IMR-90 (cell line): ENCODE results near the gene RAPGEF5. TPM values are rescaled to one million over a fixed set of nuclear protein-coding genes. Genes with fewer than 3 reads are reported as not detected.

ENCODE experiments used
- ATAC-seq: fragments of 200-7000 bp; cut with Tn5 transposase; 2 replicates; pipeline ENCODE4 v1.9.1; 2020; ENCODE audit warnings: low read depth, mild to moderate bottlenecking, moderate library complexity
- BruUV-seq: library from RNA; stranded (reverse); fragments of 400-500 nt; replicated peaks from 2 replicates; lab custom pipeline; 2021; lab: Mats Ljungman, UMichigan
- CTCF ChIA-PET: fragments of 300-600 bp; formaldehyde crosslinking; extraction: SDS; loops from one replicate; lab custom pipeline; 2021; ENCODE audit warnings: antibody characterized with exemption; lab: Yijun Ruan, JAX
- POLR2A ChIA-PET: fragments of 300-600 bp; sonication (Branson Sonifier 250); formaldehyde crosslinking; loops from one replicate; lab custom pipeline; 2022; ENCODE audit warnings: antibody characterized with exemption; ENCODE audit not compliant: unreplicated experiment; lab: Charles Lee
- DNase-seq: peaks from one replicate; pipeline ENCODE4 v3.0.0; 2013
- H2AFZ ChIP-seq: replicated peaks from 2 replicates; pipeline ENCODE3; 2013; ENCODE audit warnings: low read length, mild to moderate bottlenecking; ENCODE audit not compliant: poor library complexity
- H2AK5ac ChIP-seq: 2 replicates; pipeline ENCODE4 v1.6.1; 2013; ENCODE audit warnings: low read depth, low read length, inconsistent platforms
- H2AK9ac ChIP-seq: replicated peaks from 2 replicates; pipeline ENCODE3; 2013; ENCODE audit warnings: mild to moderate bottlenecking, low read depth, low read length, moderate library complexity; ENCODE audit not compliant: poor library complexity
- H2BK120ac ChIP-seq: 2 replicates; pipeline ENCODE4 v1.6.1; 2013; ENCODE audit warnings: low read depth, low read length, inconsistent platforms
- H2BK15ac ChIP-seq: 3 replicates; pipeline ENCODE4 v1.6.1; 2013; ENCODE audit warnings: low read depth, low read length, inconsistent platforms
- H2BK20ac ChIP-seq: 2 replicates; pipeline ENCODE4 v1.6.1; 2013; ENCODE audit warnings: low read depth, mild to moderate bottlenecking, inconsistent platforms, low read length, moderate library complexity
- H2BK5ac ChIP-seq: 2 replicates; pipeline ENCODE4 v1.6.1; 2013; ENCODE audit warnings: mild to moderate bottlenecking, low read depth, low read length, inconsistent platforms; ENCODE audit not compliant: poor library complexity, severe bottlenecking
- H3K14ac ChIP-seq: replicated peaks from 2 replicates; pipeline ENCODE4 v1.6.1; 2013; ENCODE audit warnings: low read depth, low read length, inconsistent platforms
- H3K18ac ChIP-seq: 2 replicates; pipeline ENCODE4 v1.6.1; 2013; ENCODE audit warnings: low read depth, low read length, control low read depth
- H3K23ac ChIP-seq: 2 replicates; pipeline ENCODE4 v1.6.1; 2013; ENCODE audit warnings: low read depth, low read length, inconsistent platforms
- H3K27ac ChIP-seq: 2 replicates; pipeline ENCODE4 v1.5.1; 2013; ENCODE audit warnings: mild to moderate bottlenecking, control low read depth, low read length; ENCODE audit not compliant: insufficient read depth
- H3K27me3 ChIP-seq: 2 replicates; pipeline ENCODE4 v1.6.1; 2013; ENCODE audit warnings: low read length; ENCODE audit not compliant: control insufficient read depth, insufficient read depth
- H3K36me3 ChIP-seq: 2 replicates; pipeline ENCODE4 v1.6.1; 2013; ENCODE audit warnings: low read length, mixed read lengths; ENCODE audit not compliant: control insufficient read depth, insufficient read depth
- H3K4ac ChIP-seq: 2 replicates; pipeline ENCODE4 v1.6.1; 2013; ENCODE audit warnings: low read depth, low read length, inconsistent platforms
- H3K4me1 ChIP-seq: 2 replicates; pipeline ENCODE4 v1.6.1; 2013; ENCODE audit warnings: low read length, mixed read lengths; ENCODE audit not compliant: control insufficient read depth, insufficient read depth
- H3K4me2 ChIP-seq: 2 replicates; pipeline ENCODE4 v1.6.1; 2013; ENCODE audit warnings: low read depth, mild to moderate bottlenecking, control low read depth, low read length, moderate library complexity
- H3K4me3 ChIP-seq: 2 replicates; pipeline ENCODE4 v1.5.1; 2013; ENCODE audit warnings: low read depth, mild to moderate bottlenecking, control low read depth, low read length, moderate library complexity; ENCODE audit not compliant: insufficient read depth
- H3K56ac ChIP-seq: 2 replicates; pipeline ENCODE4 v1.6.1; 2013; ENCODE audit warnings: low read length, inconsistent platforms; ENCODE audit not compliant: insufficient read depth; ENCODE audit errors: extremely low read depth
- H3K79me1 ChIP-seq, 2 experiments: 2 replicates each; pipeline ENCODE4 v1.6.1; 2013; ENCODE audit warnings: low read length in 2 of 2, inconsistent platforms in 1 of 2, low read depth in 1 of 2
- H3K9ac ChIP-seq: 2 replicates; pipeline ENCODE4 v1.6.1; 2013; ENCODE audit warnings: low read depth, low read length, control low read depth
- H3K9me1 ChIP-seq: 2 replicates; pipeline ENCODE4 v1.6.1; 2013; ENCODE audit warnings: low read length, inconsistent platforms; ENCODE audit not compliant: insufficient read depth
- H3K9me3 ChIP-seq: 2 replicates; pipeline ENCODE4 v1.6.1; 2013; ENCODE audit warnings: low read length; ENCODE audit not compliant: control insufficient read depth, insufficient read depth
- H4K20me1 ChIP-seq: 2 replicates; pipeline ENCODE4 v1.6.1; 2013; ENCODE audit warnings: low read length, inconsistent platforms; ENCODE audit not compliant: insufficient read depth
- H4K5ac ChIP-seq: 2 replicates; pipeline ENCODE4 v1.6.1; 2013; ENCODE audit warnings: mild to moderate bottlenecking, low read depth, low read length, control low read depth
- H4K8ac ChIP-seq, 2 experiments: 2 replicates each; pipeline ENCODE4 v1.6.1; 2013; ENCODE audit warnings: low read depth in 2 of 2, low read length in 2 of 2, control low read depth in 1 of 2, inconsistent platforms in 1 of 2
- H4K91ac ChIP-seq: 2 replicates; pipeline ENCODE4 v1.6.1; 2013; ENCODE audit warnings: low read depth, low read length, inconsistent platforms; ENCODE audit not compliant: insufficient read depth
- BHLHE40 ChIP-seq: fragments of 150-350 bp; IDR thresholded peaks from 2 replicates; pipeline ENCODE4 v1.6.1; 2016; ENCODE audit warnings: mild to moderate bottlenecking, low read depth, low read length
- CEBPB ChIP-seq: IDR thresholded peaks from 2 replicates; pipeline ENCODE4 v1.6.1; 2012; ENCODE audit warnings: low read depth, low read length, improper control_type of control experiment
- CHD1 ChIP-seq: IDR thresholded peaks from 2 replicates; pipeline ENCODE4 v1.6.1; 2012; ENCODE audit warnings: low read depth, low read length, improper control_type of control experiment
- FOS ChIP-seq: fragments of 150-350 bp; IDR thresholded peaks from 2 replicates; pipeline ENCODE4 v1.6.1; 2016; ENCODE audit warnings: low read depth, low read length
- MAFK ChIP-seq: IDR thresholded peaks from 2 replicates; pipeline ENCODE4 v1.6.1; 2012; ENCODE audit warnings: low read depth, low read length, improper control_type of control experiment
- MAZ ChIP-seq: IDR thresholded peaks from 2 replicates; pipeline ENCODE4 v1.6.1; 2012; ENCODE audit warnings: low read depth, mild to moderate bottlenecking, low read length, improper control_type of control experiment, moderate library complexity, borderline replicate concordance
- MXI1 ChIP-seq: IDR thresholded peaks from 2 replicates; pipeline ENCODE4 v1.6.1; 2012; ENCODE audit warnings: low read depth, mild to moderate bottlenecking, low read length, moderate library complexity, borderline replicate concordance
- NFE2L2 ChIP-seq: fragments of 150-350 bp; IDR thresholded peaks from 2 replicates; pipeline ENCODE4 v1.6.1; 2016; ENCODE audit warnings: low read depth, mild to moderate bottlenecking, low read length
- POLR2A ChIP-seq: IDR thresholded peaks from 2 replicates; pipeline ENCODE4 v1.6.1; 2012; ENCODE audit warnings: mild to moderate bottlenecking, low read depth, low read length
- RAD21 ChIP-seq: IDR thresholded peaks from 2 replicates; pipeline ENCODE4 v1.6.1; 2012; ENCODE audit warnings: low read length, improper control_type of control experiment
- RCOR1 ChIP-seq: IDR thresholded peaks from 2 replicates; pipeline ENCODE4 v1.6.1; 2012; ENCODE audit warnings: mild to moderate bottlenecking, low read length, improper control_type of control experiment; ENCODE audit not compliant: insufficient replicate concordance
- RFX5 ChIP-seq: IDR thresholded peaks from 2 replicates; pipeline ENCODE4 v1.8.0; 2012; ENCODE audit warnings: low read depth, mild to moderate bottlenecking, low read length, moderate library complexity
- SMC3 ChIP-seq: fragments of 150-350 bp; IDR thresholded peaks from 2 replicates; pipeline ENCODE4 v1.6.1; 2016; ENCODE audit warnings: low read depth, mild to moderate bottlenecking, antibody characterized with exemption, low read length, moderate library complexity
- WGBS, 2 experiments: methylation state at CpG; one replicate each; pipeline versions ENCODE4 v1.1.5 to v1.1.7; 2013; ENCODE audit warnings: missing lambda C conversion rate in 2 of 2; ENCODE audit not compliant: insufficient read length in 1 of 2; ENCODE audit errors: extremely low coverage in 2 of 2; 5-methylcytosine and 5-hydroxymethylcytosine counted together
- dilution Hi-C: fragments of 300-500 bp; cut with HindIII; formaldehyde crosslinking; loops from one replicate; pipeline ENCODE4 v1.14.3; 2018; ENCODE audit warnings: low sequenced_read_pairs; ENCODE audit not compliant: unreplicated experiment
- in situ Hi-C: fragments of 300-500 bp; cut with MboI; formaldehyde crosslinking; loops from 3 replicates; pipeline ENCODE4 v1.14.3; 2019; ENCODE audit warnings: low sequenced_read_pairs, inconsistent platforms, mixed read lengths
- intact Hi-C: fragments of 100-400 bp; cut with micrococcal nuclease; formaldehyde crosslinking; loops from 2 replicates; pipeline ENCODE4 v1.10.0; 2022
- polyA plus RNA-seq, 3 experiments: library from polyadenylated mRNA; depleted of rRNA; stranded (reverse); fragments of >200 nt; gene quantifications; 2 replicates each; pipeline ENCODE4 v1.2.3, GENCODE V29; 2012; ENCODE audit warnings: low replicate concordance in 1 of 3
- total RNA-seq: library from RNA; depleted of rRNA; stranded (reverse); fragments of >200 nt; gene quantifications from 2 replicates; pipeline ENCODE4 v1.2.3, GENCODE V29; 2012
- TF ChIP-seq, protein P1 (sequence below): fragments of 150-350 bp; IDR thresholded peaks from 2 replicates; pipeline ENCODE4 v1.6.1; 2016; ENCODE audit warnings: low read depth, mild to moderate bottlenecking, low read length, moderate library complexity, borderline replicate concordance
- TF ChIP-seq, protein P2 (sequence below): fragments of 150-350 bp; IDR thresholded peaks from 2 replicates; pipeline ENCODE4 v1.6.1; 2017; ENCODE audit warnings: mild to moderate bottlenecking, antibody characterized with exemption, low read length, low read depth
- TF ChIP-seq, protein P3 (sequence below): conservative IDR thresholded peaks from 2 replicates; pipeline ENCODE4 v1.5.1; 2012; ENCODE audit warnings: mild to moderate bottlenecking, low read depth, low read length, improper control_type of control experiment

Gene RAPGEF5
- total and polyA plus RNA-seq, 2 of the 4 experiments (the other 2 are of a cell fraction): 0.05 to 0.18 TPM

DNA sequence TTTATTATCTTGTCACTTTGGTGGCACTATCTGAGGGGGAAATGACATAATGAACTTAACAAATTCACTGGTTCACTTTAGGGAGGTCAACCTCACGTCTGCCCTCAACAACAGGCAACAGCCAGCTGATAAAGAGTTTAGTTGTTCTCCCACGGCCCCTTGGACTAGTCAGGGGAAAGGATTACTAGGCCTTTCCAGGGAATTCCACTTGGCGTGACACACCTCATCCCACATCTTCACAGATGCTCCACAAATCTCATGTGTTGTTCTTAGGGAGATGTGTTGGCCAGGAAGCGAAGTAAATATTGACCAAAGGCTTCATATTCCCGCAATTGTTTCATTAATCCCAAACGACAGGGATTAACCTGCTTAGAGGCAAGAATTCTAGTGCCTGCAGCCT, 227.8 kb downstream of the RAPGEF5 start:
- intact Hi-C loops (no loop called here), dilution Hi-C loops (no loop called here), in situ Hi-C loops (no loop called here)
- H4K5ac ChIP-seq: no peak overlapping the region
- H3K36me3 ChIP-seq: no peaks in the 10 kb centered on the region
- no peak overlapping the region for H3K9ac ChIP-seq
- ATAC-seq (no peak), DNase-seq (no peak)
- no peak overlapping the region for H4K8ac ChIP-seq
- H2AK5ac ChIP-seq: no peak overlapping the region
- no peak overlapping the region for H3K4me3 ChIP-seq
- H4K20me1 ChIP-seq: no peaks in the 10 kb centered on the region
- H3K4me2 ChIP-seq: no peak overlapping the region
- H2AFZ ChIP-seq: no peak overlapping the region
- TF ChIP-seq RCOR1 (no peak), MAZ (no peak), POLR2A (no peak), FOS (no peak), CEBPB (no peak), RFX5 (no peak), SMC3 (no peak), BHLHE40 (no peak), MXI1 (no peak), RAD21 (no peak), NFE2L2 (no peak), CHD1 (no peak), MAFK (no peak)
- TF ChIP-seq, protein P1, sequence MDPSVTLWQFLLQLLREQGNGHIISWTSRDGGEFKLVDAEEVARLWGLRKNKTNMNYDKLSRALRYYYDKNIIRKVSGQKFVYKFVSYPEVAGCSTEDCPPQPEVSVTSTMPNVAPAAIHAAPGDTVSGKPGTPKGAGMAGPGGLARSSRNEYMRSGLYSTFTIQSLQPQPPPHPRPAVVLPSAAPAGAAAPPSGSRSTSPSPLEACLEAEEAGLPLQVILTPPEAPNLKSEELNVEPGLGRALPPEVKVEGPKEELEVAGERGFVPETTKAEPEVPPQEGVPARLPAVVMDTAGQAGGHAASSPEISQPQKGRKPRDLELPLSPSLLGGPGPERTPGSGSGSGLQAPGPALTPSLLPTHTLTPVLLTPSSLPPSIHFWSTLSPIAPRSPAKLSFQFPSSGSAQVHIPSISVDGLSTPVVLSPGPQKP: no peak
- TF ChIP-seq, protein P2, sequence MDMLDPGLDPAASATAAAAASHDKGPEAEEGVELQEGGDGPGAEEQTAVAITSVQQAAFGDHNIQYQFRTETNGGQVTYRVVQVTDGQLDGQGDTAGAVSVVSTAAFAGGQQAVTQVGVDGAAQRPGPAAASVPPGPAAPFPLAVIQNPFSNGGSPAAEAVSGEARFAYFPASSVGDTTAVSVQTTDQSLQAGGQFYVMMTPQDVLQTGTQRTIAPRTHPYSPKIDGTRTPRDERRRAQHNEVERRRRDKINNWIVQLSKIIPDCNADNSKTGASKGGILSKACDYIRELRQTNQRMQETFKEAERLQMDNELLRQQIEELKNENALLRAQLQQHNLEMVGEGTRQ: no peak
- TF ChIP-seq, protein P3, sequence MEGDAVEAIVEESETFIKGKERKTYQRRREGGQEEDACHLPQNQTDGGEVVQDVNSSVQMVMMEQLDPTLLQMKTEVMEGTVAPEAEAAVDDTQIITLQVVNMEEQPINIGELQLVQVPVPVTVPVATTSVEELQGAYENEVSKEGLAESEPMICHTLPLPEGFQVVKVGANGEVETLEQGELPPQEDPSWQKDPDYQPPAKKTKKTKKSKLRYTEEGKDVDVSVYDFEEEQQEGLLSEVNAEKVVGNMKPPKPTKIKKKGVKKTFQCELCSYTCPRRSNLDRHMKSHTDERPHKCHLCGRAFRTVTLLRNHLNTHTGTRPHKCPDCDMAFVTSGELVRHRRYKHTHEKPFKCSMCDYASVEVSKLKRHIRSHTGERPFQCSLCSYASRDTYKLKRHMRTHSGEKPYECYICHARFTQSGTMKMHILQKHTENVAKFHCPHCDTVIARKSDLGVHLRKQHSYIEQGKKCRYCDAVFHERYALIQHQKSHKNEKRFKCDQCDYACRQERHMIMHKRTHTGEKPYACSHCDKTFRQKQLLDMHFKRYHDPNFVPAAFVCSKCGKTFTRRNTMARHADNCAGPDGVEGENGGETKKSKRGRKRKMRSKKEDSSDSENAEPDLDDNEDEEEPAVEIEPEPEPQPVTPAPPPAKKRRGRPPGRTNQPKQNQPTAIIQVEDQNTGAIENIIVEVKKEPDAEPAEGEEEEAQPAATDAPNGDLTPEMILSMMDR: no peak
- no peak overlapping the region for H3K4ac ChIP-seq
- no peak overlapping the region for H2BK20ac ChIP-seq
- H3K18ac ChIP-seq: no peak overlapping the region
- no peaks in the 10 kb centered on the region for H3K79me1 ChIP-seq
- no peaks in the 10 kb centered on the region; the same call in 1 of the 2 replicates for H3K4me1 ChIP-seq
- H3K27ac ChIP-seq: no peak overlapping the region
- H3K9me3 ChIP-seq: no peaks in the 10 kb centered on the region; the same call in 1 of the 2 replicates
- no peak overlapping the region for H4K91ac ChIP-seq
- BruUV-seq: no TSS peak
- no peak overlapping the region for H2BK15ac ChIP-seq
- H2BK120ac ChIP-seq: no peak overlapping the region
- H3K27me3 ChIP-seq: peaks cover 5% of the 10 kb centered on the region
- no peaks in the 10 kb centered on the region for H3K9me1 ChIP-seq
- ChIA-PET CTCF (interaction anchor here (0.7 kb wide), 1 partner anchor 244 kb away, joined by 3 read pairs; no protein-coding TSS in a partner anchor), POLR2A (no interaction called here)
- no peak overlapping the region for H3K14ac ChIP-seq
- H3K23ac ChIP-seq: no peak overlapping the region
- H2AK9ac ChIP-seq: no peak overlapping the region
- no CpG with 5 or more reads among the region's 6 CpGs for WGBS, 2 experiments
- no peak overlapping the region for H3K56ac ChIP-seq
- H2BK5ac ChIP-seq: no peak overlapping the region
